Smooth muscle cell (in vitro differentiated cells): ENCODE results near the gene ADAMTS14. TPM values are rescaled to one million over a fixed set of nuclear protein-coding genes. Genes with fewer than 3 reads are reported as not detected.
"Not testable (repeated sequence)": the region's sequence is repeated elsewhere in the genome, so short reads cannot be mapped to it uniquely, and the experiment has no call there.

Source experiments
- DNase-seq: peaks from one replicate; lab custom pipeline; 2025; ENCODE audit not compliant: unreplicated experiment; lab: John Stamatoyannopoulos, UW
- H2AFZ ChIP-seq: fragments of 200-600 bp; sonication (generic); 2 replicates; pipeline ENCODE4 v1.6.0; 2016; ENCODE audit warnings: antibody characterized with exemption, low read depth, mild to moderate bottlenecking
- H3F3A ChIP-seq: fragments of 200-600 bp; sonication (generic); 2 replicates; pipeline ENCODE4 v1.6.0; 2017; ENCODE audit warnings: antibody characterized with exemption, low read depth
- H3K27ac ChIP-seq: fragments of 200-600 bp; sonication (generic); 2 replicates; pipeline ENCODE4 v1.5.1; 2016; ENCODE audit warnings: low read depth, mild to moderate bottlenecking
- H3K27me3 ChIP-seq: fragments of 200-600 bp; sonication (generic); 2 replicates; pipeline ENCODE4 v1.6.1; 2016; ENCODE audit warnings: low read depth, mild to moderate bottlenecking
- H3K36me3 ChIP-seq: fragments of 200-600 bp; sonication (generic); 2 replicates; pipeline ENCODE4 v1.5.1; 2016; ENCODE audit warnings: low read depth
- H3K4me1 ChIP-seq: fragments of 200-600 bp; sonication (generic); 2 replicates; pipeline ENCODE4 v1.5.1; 2016; ENCODE audit warnings: low read depth
- H3K4me2 ChIP-seq: fragments of 200-600 bp; sonication (generic); 2 replicates; pipeline ENCODE4 v1.6.0; 2016; ENCODE audit warnings: mild to moderate bottlenecking
- H3K4me3 ChIP-seq: fragments of 200-600 bp; sonication (generic); 2 replicates; pipeline ENCODE4 v1.5.1; 2016; ENCODE audit warnings: mild to moderate bottlenecking
- H3K79me2 ChIP-seq: fragments of 200-600 bp; sonication (generic); 2 replicates; pipeline ENCODE4 v1.6.0; 2016; ENCODE audit warnings: low read depth, mild to moderate bottlenecking
- H3K9ac ChIP-seq: fragments of 200-600 bp; sonication (generic); 2 replicates; pipeline ENCODE4 v1.6.0; 2016; ENCODE audit warnings: low read depth
- H3K9me3 ChIP-seq: fragments of 200-600 bp; sonication (generic); replicated peaks from 2 replicates; pipeline ENCODE4 v1.5.1; 2016; ENCODE audit warnings: low read depth
- H4K20me1 ChIP-seq: fragments of 200-600 bp; sonication (generic); 2 replicates; pipeline ENCODE4 v1.6.0; 2016; ENCODE audit warnings: low read depth
- CTCF ChIP-seq: fragments of 200-600 bp; sonication (generic); IDR thresholded peaks from 2 replicates; pipeline ENCODE4 v1.5.1; 2017; ENCODE audit warnings: borderline replicate concordance, mild to moderate bottlenecking, antibody characterized with exemption; ENCODE audit not compliant: insufficient read depth, poor library complexity, severe bottlenecking
- WGBS: methylation state at CpG from one replicate; pipeline ENCODE4 v1.1.7; 2016; ENCODE audit warnings: low lambda C conversion rate; 5-methylcytosine and 5-hydroxymethylcytosine counted together
- polyA plus RNA-seq: library from polyadenylated mRNA; unstranded; fragments of >200 nt; fragmentation: Nextera tagmentation; extraction: Ambion mirVana; gene quantifications from 2 replicates; pipeline ENCODE4 v1.2.1, GENCODE V29; 2016
- total RNA-seq: library from RNA; depleted of rRNA; stranded (reverse); fragments of >200 nt; gene quantifications from 2 replicates; pipeline ENCODE4 v1.2.3, GENCODE V29; 2014

ADAMTS14 gene
- total and polyA plus RNA-seq, 2 experiments from 2014 or later, result 6.3 to 10.1 TPM

DNA sequence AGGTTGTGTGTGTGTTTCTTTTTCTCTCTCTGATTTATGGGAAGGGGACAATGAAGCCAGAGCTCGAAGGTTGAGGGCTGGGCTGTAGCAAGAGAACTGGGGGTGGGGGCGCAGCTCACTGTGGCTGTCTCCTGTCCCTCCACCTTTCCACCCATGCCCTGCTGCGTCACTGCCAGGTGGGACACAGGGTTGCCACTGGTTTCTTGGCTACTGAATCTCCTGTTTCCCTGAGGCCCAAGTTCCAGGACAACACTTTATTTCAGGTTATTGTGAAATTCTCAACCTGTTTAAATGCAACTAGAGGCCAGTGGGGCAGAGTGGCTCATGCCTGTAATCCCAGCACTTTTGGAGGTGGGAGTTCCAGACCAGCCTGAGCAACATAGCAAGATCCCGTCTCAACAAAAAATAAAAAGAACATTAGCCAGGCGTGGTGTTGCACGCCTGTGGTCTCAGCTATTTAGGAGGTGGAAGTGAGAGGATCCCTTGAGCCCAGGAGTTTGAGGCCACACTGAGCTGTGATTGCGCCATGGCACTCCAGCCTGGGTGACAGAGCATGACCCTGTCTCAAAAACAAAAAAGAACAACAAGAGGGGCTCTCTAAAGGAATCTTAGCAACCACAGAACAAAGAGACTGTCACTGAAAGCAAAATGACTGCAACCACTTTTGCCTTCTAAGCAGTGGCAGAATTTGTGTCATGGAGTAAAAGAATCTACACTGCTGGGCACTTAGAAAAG lies 90.3 kb downstream of the ADAMTS14 start:
- Histone ChIP-seq H2AFZ (no peak overlapping the region), H3K27ac (no peak overlapping the region), H3F3A (no peaks in the 10 kb centered on the region), H3K27me3 (no peaks in the 10 kb centered on the region), H3K4me1 (no peaks in the 10 kb centered on the region), H3K79me2 (no peaks in the 10 kb centered on the region), H3K4me3 (no peak overlapping the region), H4K20me1 (no peaks in the 10 kb centered on the region), H3K4me2 (no peak overlapping the region), H3K36me3 (no peaks in the 10 kb centered on the region), H3K9me3 (no peaks in the 10 kb centered on the region), H3K9ac (no peak overlapping the region)
- DNase-seq, result no peak
- TF ChIP-seq CTCF, result no peak
- WGBS, result 76% methylated on average over 7 of the region's 7 CpGs

DNA sequence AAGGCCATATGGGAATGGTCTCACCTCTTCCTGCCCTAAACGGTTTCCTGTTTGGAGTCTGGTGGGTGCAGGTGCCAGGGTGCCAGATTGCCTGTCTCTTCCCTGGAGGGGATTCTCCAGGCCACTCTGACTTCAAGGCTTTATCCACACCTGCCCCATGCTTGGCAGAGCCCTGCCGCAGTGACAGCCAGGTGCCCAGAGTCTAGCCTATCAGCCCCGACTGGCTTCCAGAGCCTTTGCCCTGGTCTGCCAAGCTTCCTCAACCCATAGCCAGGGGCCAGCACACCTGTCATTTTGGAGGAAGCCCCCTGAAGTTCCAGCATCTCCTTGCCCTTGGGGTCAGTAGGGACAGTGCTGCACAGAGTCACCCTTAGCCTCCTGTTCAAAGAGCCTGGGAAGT lies 91.3 kb downstream of the ADAMTS14 start:
- no peaks in the 10 kb centered on the region for H4K20me1 ChIP-seq
- H3K4me1 ChIP-seq, result no peaks in the 10 kb centered on the region
- H3K4me2 ChIP-seq, result no peak overlapping the region
- no peak overlapping the region for H3K9ac ChIP-seq
- TF ChIP-seq CTCF, result no peak
- no peaks in the 10 kb centered on the region for H3K36me3 ChIP-seq
- H3K4me3 ChIP-seq, result no peak overlapping the region
- H3K27me3 ChIP-seq, result no peaks in the 10 kb centered on the region
- no peaks in the 10 kb centered on the region for H3F3A ChIP-seq
- no peak overlapping the region for H3K27ac ChIP-seq
- H2AFZ ChIP-seq, result no peak overlapping the region
- no peaks in the 10 kb centered on the region for H3K79me2 ChIP-seq
- DNase-seq, result no peak
- 76% methylated on average over 3 of the region's 3 CpGs for WGBS
- no peaks in the 10 kb centered on the region for H3K9me3 ChIP-seq

GRCh38 chr10:70765794-70766594 lies 93.7 kb downstream of the ADAMTS14 start:
- Histone ChIP-seq H3K79me2 (no peaks in the 10 kb centered on the region), H2AFZ (no peak overlapping the region), H3K9ac (no peak overlapping the region), H3K36me3 (no peaks in the 10 kb centered on the region), H3K4me3 (no peak overlapping the region), H4K20me1 (no peaks in the 10 kb centered on the region), H3K4me2 (no peak overlapping the region), H3K9me3 (no peaks in the 10 kb centered on the region), H3F3A (no peaks in the 10 kb centered on the region), H3K4me1 (no peaks in the 10 kb centered on the region), H3K27me3 (no peaks in the 10 kb centered on the region), H3K27ac (no peak overlapping the region)
- TF ChIP-seq CTCF, result no peak
- DNase-seq, result no peak
- WGBS, result 97% methylated on average over 8 of the region's 8 CpGs

DNA sequence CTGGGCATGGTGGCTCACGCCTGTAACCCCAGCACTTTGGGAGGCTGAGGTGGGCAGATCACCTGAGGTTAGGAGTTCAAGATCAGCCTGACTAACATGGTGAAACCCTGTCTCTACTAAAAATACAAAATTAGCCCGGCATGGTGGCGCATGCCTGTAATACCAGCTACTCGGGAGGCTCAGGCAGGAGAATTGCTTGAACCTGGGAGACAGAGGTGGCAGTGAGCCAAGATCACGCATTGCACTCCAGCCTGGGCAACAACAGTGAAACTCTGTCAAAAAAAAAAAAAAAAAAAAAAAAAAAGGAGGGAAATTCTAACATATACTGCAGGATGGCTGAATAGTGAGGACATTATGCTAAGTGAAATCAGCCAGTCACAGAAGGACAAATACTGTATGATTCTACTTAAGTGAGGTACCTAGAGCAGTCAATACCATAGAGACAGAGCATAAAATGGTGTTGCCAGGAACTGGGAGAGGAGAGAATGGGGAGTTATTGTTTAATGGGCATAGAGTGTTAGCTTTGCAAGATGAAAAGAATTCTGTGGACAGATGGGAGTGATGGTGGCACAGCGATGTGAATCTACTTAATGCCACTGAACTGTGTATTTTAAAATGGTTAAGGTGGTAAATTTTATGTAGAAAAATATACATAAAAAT lies 95.8 kb downstream of the ADAMTS14 start:
- H3K36me3 ChIP-seq, H2AFZ ChIP-seq, H3F3A ChIP-seq, H3K79me2 ChIP-seq, H3K9me3 ChIP-seq, H3K4me3 ChIP-seq, H3K27ac ChIP-seq, H3K9ac ChIP-seq, DNase-seq, H4K20me1 ChIP-seq, H3K4me1 ChIP-seq, H3K4me2 ChIP-seq, H3K27me3 ChIP-seq: not testable (repeated sequence)
- WGBS, result 78% methylated on average over 6 of the region's 6 CpGs
